ENCODE measurements around the gene RNASEL.
A peak's percentile ranks its signal among the peaks of the same experiment; 100 is the strongest.

Gene RNASEL

DNA sequence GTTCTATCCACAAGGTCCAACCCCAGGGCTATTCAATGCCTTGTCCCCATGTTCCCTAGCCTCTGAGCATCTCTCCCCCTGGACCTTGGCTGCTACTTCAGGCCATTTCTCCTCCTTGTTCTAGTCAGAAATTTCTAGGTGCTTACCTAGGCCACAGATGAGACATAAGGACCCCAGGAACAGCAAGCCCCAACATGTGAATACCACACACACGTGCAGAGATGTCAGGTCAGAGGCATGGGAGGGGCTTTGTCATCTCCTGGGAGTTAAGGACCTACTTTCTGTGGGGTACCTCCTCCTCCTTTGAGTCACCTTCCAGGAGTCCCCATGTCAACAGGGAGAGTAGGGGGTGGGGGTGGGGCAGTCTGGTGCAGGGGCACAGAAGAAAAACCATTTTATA is 22.3 kb upstream of the RNASEL start:
- TF ChIP-seq ZNF274 (IDR thresholded peaks at IDR 0.05; ENCODE audit: low read depth, low read length) (no peak), SUZ12 (IDR thresholded peaks at IDR 0.05; ENCODE audit: extremely low read depth, insufficient read depth, insufficient read length) (no peak), YY1 (IDR thresholded peaks at IDR 0.05; ENCODE audit: insufficient read depth, insufficient read length) (no peak)
- Histone ChIP-seq H3K27me3 (ENCODE audit: insufficient read depth, insufficient read length) (peaks cover 92% of the 10 kb centered on the region), H3K9ac (ENCODE audit: insufficient read length, low read depth) (no peak overlapping the region), H3K9me3 (ENCODE audit: insufficient read depth, low read length) (no peaks in the 10 kb centered on the region), H3K36me3 (ENCODE audit: insufficient read depth, insufficient read length, low read length) (no peaks in the 10 kb centered on the region), H3K4me1 (ENCODE audit: insufficient read depth, insufficient read length) (peaks cover 8% of the 10 kb centered on the region), H3K4me3 (ENCODE audit: insufficient read length, low read depth) (no peak overlapping the region)
- DNase-seq (ENCODE audit: low read depth, low spot score), result no peak

- no peak for TF ChIP-seq ZNF274 (IDR thresholded peaks at IDR 0.05; ENCODE audit: low read depth, low read length)
- TF ChIP-seq YY1 (IDR thresholded peaks at IDR 0.05; ENCODE audit: insufficient read depth, insufficient read length), result no peak
- TF ChIP-seq SUZ12 (IDR thresholded peaks at IDR 0.05; ENCODE audit: extremely low read depth, insufficient read depth, insufficient read length), result no peak
- Histone ChIP-seq H3K36me3 (ENCODE audit: insufficient read depth, insufficient read length, low read length) (no peaks in the 10 kb centered on the region), H3K4me3 (ENCODE audit: insufficient read length, low read depth) (no peak overlapping the region), H3K9ac (ENCODE audit: insufficient read length, low read depth) (no peak overlapping the region), H3K27me3 (ENCODE audit: insufficient read depth, insufficient read length) (peaks cover 92% of the 10 kb centered on the region), H3K4me1 (ENCODE audit: insufficient read depth, insufficient read length) (peaks cover 8% of the 10 kb centered on the region), H3K9me3 (ENCODE audit: insufficient read depth, low read length) (no peaks in the 10 kb centered on the region)
- DNase-seq (ENCODE audit: low read depth, low spot score), result no peak
Measured at GRCh38 chr1:182610606-182611194, 21.6 kb upstream of the RNASEL start.

DNA sequence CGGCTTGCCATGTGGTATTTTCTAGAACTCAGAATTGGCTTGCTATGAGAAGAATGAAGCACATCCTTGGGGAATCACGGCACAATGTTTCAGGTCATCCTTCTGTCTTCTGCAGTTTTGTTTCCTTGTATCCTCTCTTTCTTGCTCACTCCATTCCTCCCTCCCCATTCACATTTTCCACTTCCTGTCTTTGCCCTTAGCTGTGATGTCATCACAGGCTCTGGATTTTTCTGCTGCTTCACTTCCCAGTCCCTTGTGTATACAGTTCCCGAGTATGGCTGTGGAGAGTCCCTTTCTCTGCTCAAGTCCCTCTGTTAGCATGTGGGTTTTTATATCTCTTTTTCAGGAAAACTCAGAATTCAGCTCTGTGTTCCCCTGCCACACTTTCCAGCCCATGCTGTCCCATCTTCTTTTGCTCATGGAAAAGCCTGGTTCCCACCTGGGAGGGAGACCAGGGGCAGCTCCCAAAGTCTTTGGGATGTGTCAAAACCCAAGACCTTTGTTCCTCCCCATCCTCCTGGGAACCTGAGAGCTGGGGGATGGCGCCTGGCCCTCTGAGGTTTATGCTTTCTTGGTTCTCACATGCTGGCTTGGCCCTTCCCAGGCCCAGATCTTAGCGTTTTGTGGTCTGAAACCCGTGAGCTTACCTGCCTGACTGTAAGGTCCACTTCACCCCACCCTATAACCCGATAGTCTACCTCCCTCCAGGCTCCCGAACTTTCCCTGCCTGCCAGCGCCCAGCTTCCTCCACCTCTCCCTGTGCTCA is 20.0 kb upstream of the RNASEL start:
- H3K4me1 ChIP-seq (ENCODE audit: insufficient read depth, insufficient read length), result peaks cover 11% of the 10 kb centered on the region
- H3K36me3 ChIP-seq (ENCODE audit: insufficient read depth, insufficient read length, low read length), result no peaks in the 10 kb centered on the region
- H3K4me3 ChIP-seq (ENCODE audit: insufficient read length, low read depth), result no peak overlapping the region
- TF ChIP-seq ZNF274 (IDR thresholded peaks at IDR 0.05; ENCODE audit: low read depth, low read length) (no peak), YY1 (IDR thresholded peaks at IDR 0.05; ENCODE audit: insufficient read depth, insufficient read length) (no peak), SUZ12 (IDR thresholded peaks at IDR 0.05; ENCODE audit: extremely low read depth, insufficient read depth, insufficient read length) (no peak)
- peaks cover 95% of the 10 kb centered on the region for H3K27me3 ChIP-seq (ENCODE audit: insufficient read depth, insufficient read length)
- DNase-seq (ENCODE audit: low read depth, low spot score), result no peak
- H3K9me3 ChIP-seq (ENCODE audit: insufficient read depth, low read length), result no peaks in the 10 kb centered on the region
- H3K9ac ChIP-seq (ENCODE audit: insufficient read length, low read depth), result no peak overlapping the region

DNA sequence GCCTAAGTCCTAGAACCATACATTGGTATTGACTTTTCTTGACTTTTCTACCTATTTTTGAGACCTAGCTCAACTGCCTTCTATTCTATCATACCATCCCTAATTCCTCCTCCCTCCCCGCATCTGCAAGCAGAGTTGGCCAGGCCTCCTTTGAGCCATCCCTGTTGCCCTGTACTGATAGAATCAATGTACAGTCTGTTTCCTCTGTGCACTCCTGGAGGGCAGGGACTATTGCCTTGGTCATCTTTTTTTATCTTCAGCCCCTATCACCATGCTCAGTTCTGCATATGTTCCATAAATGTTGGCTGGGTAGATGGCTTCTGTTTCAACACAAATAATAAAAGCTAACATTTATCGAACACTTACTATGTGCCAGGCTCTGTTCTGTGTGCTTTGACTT is 19.2 kb upstream of the RNASEL start:
- no peak for TF ChIP-seq ZNF274 (IDR thresholded peaks at IDR 0.05; ENCODE audit: low read depth, low read length)
- TF ChIP-seq YY1 (IDR thresholded peaks at IDR 0.05; ENCODE audit: insufficient read depth, insufficient read length), result no peak
- Histone ChIP-seq H3K9ac (ENCODE audit: insufficient read length, low read depth) (no peak overlapping the region), H3K27me3 (ENCODE audit: insufficient read depth, insufficient read length) (peaks cover 90% of the 10 kb centered on the region), H3K4me3 (ENCODE audit: insufficient read length, low read depth) (no peak overlapping the region), H3K36me3 (ENCODE audit: insufficient read depth, insufficient read length, low read length) (no peaks in the 10 kb centered on the region), H3K4me1 (ENCODE audit: insufficient read depth, insufficient read length) (peaks cover 11% of the 10 kb centered on the region), H3K9me3 (ENCODE audit: insufficient read depth, low read length) (no peaks in the 10 kb centered on the region)
- no peak for DNase-seq (ENCODE audit: low read depth, low spot score)

DNA sequence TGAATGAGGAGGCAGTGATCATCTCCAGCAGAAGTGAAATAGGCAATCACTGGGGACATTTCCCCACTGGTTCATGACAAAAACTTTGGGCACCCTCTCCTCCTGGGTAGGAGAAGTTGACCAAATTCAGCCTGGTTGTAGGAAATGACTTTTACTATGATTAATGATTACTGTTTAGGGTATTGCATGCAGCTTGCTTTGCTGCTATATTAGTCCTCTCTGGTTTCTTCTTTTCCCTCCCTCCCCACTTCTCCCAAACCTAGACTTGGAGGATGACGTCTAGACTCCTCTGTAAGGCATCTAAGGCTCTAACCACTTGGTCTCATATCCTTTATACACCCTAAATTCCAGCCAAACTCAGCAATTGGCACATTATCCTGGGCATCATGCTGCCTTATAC is 18.5 kb upstream of the RNASEL start:
- no peaks in the 10 kb centered on the region for H3K9me3 ChIP-seq (ENCODE audit: insufficient read depth, low read length)
- H3K36me3 ChIP-seq (ENCODE audit: insufficient read depth, insufficient read length, low read length), result peaks cover 6% of the 10 kb centered on the region
- H3K9ac ChIP-seq (ENCODE audit: insufficient read length, low read depth), result no peak overlapping the region
- TF ChIP-seq SUZ12 (IDR thresholded peaks at IDR 0.05; ENCODE audit: extremely low read depth, insufficient read depth, insufficient read length) (no peak), YY1 (IDR thresholded peaks at IDR 0.05; ENCODE audit: insufficient read depth, insufficient read length) (no peak), ZNF274 (IDR thresholded peaks at IDR 0.05; ENCODE audit: low read depth, low read length) (no peak)
- H3K4me1 ChIP-seq (ENCODE audit: insufficient read depth, insufficient read length), result peaks cover 11% of the 10 kb centered on the region
- H3K4me3 ChIP-seq (ENCODE audit: insufficient read length, low read depth), result no peak overlapping the region
- no peak for DNase-seq (ENCODE audit: low read depth, low spot score)
- peaks cover 88% of the 10 kb centered on the region for H3K27me3 ChIP-seq (ENCODE audit: insufficient read depth, insufficient read length)

- no peaks in the 10 kb centered on the region for H3K9me3 ChIP-seq (ENCODE audit: insufficient read depth, low read length)
- H3K4me1 ChIP-seq (ENCODE audit: insufficient read depth, insufficient read length), result peaks cover 11% of the 10 kb centered on the region
- peak within 1 kb of the TSS; percentile 72 for H3K4me3 ChIP-seq (ENCODE audit: insufficient read length, low read depth)
- H3K27me3 ChIP-seq (ENCODE audit: insufficient read depth, insufficient read length), result peaks cover 57% of the 10 kb centered on the region
- TF ChIP-seq SUZ12 (IDR thresholded peaks at IDR 0.05; ENCODE audit: extremely low read depth, insufficient read depth, insufficient read length) (no peak), ZNF274 (IDR thresholded peaks at IDR 0.05; ENCODE audit: low read depth, low read length) (no peak), YY1 (IDR thresholded peaks at IDR 0.05; ENCODE audit: insufficient read depth, insufficient read length) (no peak)
- peak; percentile 96 for DNase-seq (ENCODE audit: low read depth, low spot score)
- peaks cover 35% of the 10 kb centered on the region for H3K36me3 ChIP-seq (ENCODE audit: insufficient read depth, insufficient read length, low read length)
- peak within 1 kb of the TSS; percentile 79 for H3K9ac ChIP-seq (ENCODE audit: insufficient read length, low read depth)
Measured at GRCh38 chr1:182604175-182605164, 15.4 kb upstream of the RNASEL start, which contains the start of gene RGS16. Gene RGS16 (minus strand): TSS chr1:182604389. CDS start chr1:182604259, 130 bp downstream.

All from NT2/D1 (cell line).